Keratinocyte (primary cell): ENCODE measurements around the gene UBE2QL1. TPM values are rescaled to one million over a fixed set of nuclear protein-coding genes. Genes with fewer than 3 reads are reported as not detected.
A peak's percentile ranks its signal among the peaks of the same experiment; 100 is the strongest.

Source experiments
- DNase-seq: peaks from one replicate; pipeline ENCODE4 v3.0.0-alpha.2; 2011; ENCODE audit warnings: low read depth, missing footprints, low spot score
- FAIRE-seq: peaks from 2 replicates; lab custom pipeline; 2011; peaks lifted over from hg19 to GRCh38; lab: Jason Lieb, UNC
- H2AFZ ChIP-seq: 2 replicates; pipeline ENCODE4 v1.6.0; 2012; ENCODE audit warnings: low read length, control low read depth, inconsistent platforms; ENCODE audit not compliant: control insufficient read depth
- H3K27ac ChIP-seq: 2 replicates; pipeline ENCODE4 v1.5.1; 2011; ENCODE audit warnings: low read length; ENCODE audit not compliant: control insufficient read depth, insufficient read depth
- H3K27me3 ChIP-seq: 3 replicates; pipeline ENCODE4 v1.6.0; 2011; ENCODE audit warnings: low read length; ENCODE audit not compliant: control insufficient read depth, insufficient read depth; ENCODE audit errors: extremely low read depth
- H3K36me3 ChIP-seq, 2 experiments: 2 replicates in 1 of 2; 3 replicates in 1 of 2; pipeline ENCODE4 v1.5.1; 2011; ENCODE audit warnings: low read length in 2 of 2, mild to moderate bottlenecking in 1 of 2; ENCODE audit not compliant: control insufficient read depth in 2 of 2, insufficient read depth in 2 of 2; ENCODE audit errors: extremely low read depth in 1 of 2
- H3K4me1 ChIP-seq: 3 replicates; pipeline ENCODE4 v1.5.1; 2011; ENCODE audit warnings: low read length; ENCODE audit not compliant: control insufficient read depth, insufficient read depth; ENCODE audit errors: extremely low read depth
- H3K4me2 ChIP-seq: 3 replicates; pipeline ENCODE4 v1.6.0; 2011; ENCODE audit warnings: low read depth, low read length; ENCODE audit not compliant: control insufficient read depth, insufficient read depth; ENCODE audit errors: extremely low read depth
- H3K4me3 ChIP-seq, 3 experiments: fragments of 200-600 bp in 1 of 3; sonication (generic) in 1 of 3; 2 replicates in 2 of 3; 3 replicates in 1 of 3; pipeline ENCODE4 v1.5.1; 2011 to 2016; ENCODE audit warnings: low read length in 3 of 3, mild to moderate bottlenecking in 3 of 3, control low read depth in 2 of 3, inconsistent platforms in 1 of 3, low read depth in 1 of 3, mixed read lengths in 1 of 3, mixed run types in 1 of 3, moderate library complexity in 1 of 3; ENCODE audit not compliant: control insufficient read depth in 2 of 3, insufficient read depth in 2 of 3; ENCODE audit errors: extremely low read depth in 1 of 3
- H3K79me2 ChIP-seq: 2 replicates; pipeline ENCODE4 v1.6.0; 2012; ENCODE audit warnings: low read length; ENCODE audit not compliant: control insufficient read depth, insufficient read depth
- H3K9ac ChIP-seq: 3 replicates; pipeline ENCODE4 v1.6.0; 2011; ENCODE audit warnings: low read length; ENCODE audit not compliant: control insufficient read depth, insufficient read depth; ENCODE audit errors: extremely low read depth
- H3K9me1 ChIP-seq: 3 replicates; pipeline ENCODE4 v1.6.0; 2011; ENCODE audit warnings: low read length; ENCODE audit not compliant: control insufficient read depth, insufficient read depth; ENCODE audit errors: extremely low read depth
- H3K9me3 ChIP-seq: 2 replicates; pipeline ENCODE4 v1.5.1; 2012; ENCODE audit warnings: low read depth, low read length; ENCODE audit not compliant: control insufficient read depth
- H4K20me1 ChIP-seq: 3 replicates; pipeline ENCODE4 v1.6.0; 2011; ENCODE audit warnings: low read length; ENCODE audit not compliant: control insufficient read depth, insufficient read depth; ENCODE audit errors: extremely low read depth
- EZH2 ChIP-seq: IDR thresholded peaks from one replicate; pipeline ENCODE4 v1.6.1; 2012; ENCODE audit warnings: inconsistent platforms, mild to moderate bottlenecking, low read length, moderate library complexity
- dilution Hi-C: fragments of 300-500 bp; cut with MboI; formaldehyde crosslinking; loops from one replicate; pipeline ENCODE4 v1.7.0; 2020; ENCODE audit warnings: low sequenced_read_pairs; ENCODE audit not compliant: extremely low pct_ligation_motif_present
- polyA plus RNA-seq, 5 experiments: library from polyadenylated mRNA; depleted of rRNA in 3 of 5; stranded (reverse) in 3 of 5; stranded (forward) in 1 of 5; unstranded in 1 of 5; fragments of >200 nt; gene quantifications; 1 replicate in 1 of 5; 2 replicates in 3 of 5; 3 replicates in 1 of 5; pipeline versions ENCODE4 v1.2.1 to v1.2.3, GENCODE V29; 2011 to 2012; ENCODE audit warnings: missing spikeins in 2 of 5, low read depth in 1 of 5, low replicate concordance in 1 of 5
- TF ChIP-seq, protein P1 (sequence below), 3 experiments: IDR thresholded peaks in 1 of 3; conservative IDR thresholded peaks in 1 of 3; optimal IDR thresholded peaks in 1 of 3; 2 replicates in 2 of 3; 3 replicates in 1 of 3; pipeline versions ENCODE3 to v1.5.1; 2011; ENCODE audit warnings: low read length in 3 of 3, mild to moderate bottlenecking in 3 of 3, moderate library complexity in 2 of 3, control low read depth in 1 of 3, inconsistent platforms in 1 of 3; ENCODE audit not compliant: insufficient read depth in 2 of 3; ENCODE audit errors: extremely low read depth in 1 of 3

The UBE2QL1 gene
- polyA plus RNA-seq, 1 donor (not counting 4 experiments of a cell fraction or from before 2014, with no cell fraction given), result not detected

- no peaks in the 10 kb centered on the region for H3K9me1 ChIP-seq
- dilution Hi-C loops, result no loop called here
- no peak overlapping the region for H3K27ac ChIP-seq
- H2AFZ ChIP-seq, result no peak overlapping the region
- H3K4me3 ChIP-seq, result no peak overlapping the region
- peaks cover 9% of the 10 kb centered on the region for H3K4me1 ChIP-seq
- H3K27me3 ChIP-seq, result no peaks in the 10 kb centered on the region
- H4K20me1 ChIP-seq, result no peaks in the 10 kb centered on the region
- no peak overlapping the region for H3K4me2 ChIP-seq
- FAIRE-seq (no peak), DNase-seq (no peak)
- H3K36me3 ChIP-seq, result no peaks in the 10 kb centered on the region
- H3K9ac ChIP-seq, result no peak overlapping the region
- no peak for TF ChIP-seq EZH2
- TF ChIP-seq, protein P1, sequence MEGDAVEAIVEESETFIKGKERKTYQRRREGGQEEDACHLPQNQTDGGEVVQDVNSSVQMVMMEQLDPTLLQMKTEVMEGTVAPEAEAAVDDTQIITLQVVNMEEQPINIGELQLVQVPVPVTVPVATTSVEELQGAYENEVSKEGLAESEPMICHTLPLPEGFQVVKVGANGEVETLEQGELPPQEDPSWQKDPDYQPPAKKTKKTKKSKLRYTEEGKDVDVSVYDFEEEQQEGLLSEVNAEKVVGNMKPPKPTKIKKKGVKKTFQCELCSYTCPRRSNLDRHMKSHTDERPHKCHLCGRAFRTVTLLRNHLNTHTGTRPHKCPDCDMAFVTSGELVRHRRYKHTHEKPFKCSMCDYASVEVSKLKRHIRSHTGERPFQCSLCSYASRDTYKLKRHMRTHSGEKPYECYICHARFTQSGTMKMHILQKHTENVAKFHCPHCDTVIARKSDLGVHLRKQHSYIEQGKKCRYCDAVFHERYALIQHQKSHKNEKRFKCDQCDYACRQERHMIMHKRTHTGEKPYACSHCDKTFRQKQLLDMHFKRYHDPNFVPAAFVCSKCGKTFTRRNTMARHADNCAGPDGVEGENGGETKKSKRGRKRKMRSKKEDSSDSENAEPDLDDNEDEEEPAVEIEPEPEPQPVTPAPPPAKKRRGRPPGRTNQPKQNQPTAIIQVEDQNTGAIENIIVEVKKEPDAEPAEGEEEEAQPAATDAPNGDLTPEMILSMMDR (optimal IDR thresholded peaks at IDR 0.05 in 1 of 3, IDR thresholded peaks at IDR 0.05 in 1 of 3, conservative IDR thresholded peaks at IDR 0.05 in 1 of 3; ENCODE audit: extremely low read depth in 1 of 3, insufficient read depth in 2 of 3, low read length in 3 of 3), result peak; percentile 13 to 45 (median 38)
- no peaks in the 10 kb centered on the region for H3K9me3 ChIP-seq
- no peaks in the 10 kb centered on the region for H3K79me2 ChIP-seq
These were observed 13.3 kb upstream of the UBE2QL1 start for GRCh38 chr5:6435356-6435755.

- Histone ChIP-seq H3K4me2 (no peak overlapping the region), H3K79me2 (no peaks in the 10 kb centered on the region), H2AFZ (no peak overlapping the region), H3K36me3 (no peaks in the 10 kb centered on the region), H3K4me3 (no peak overlapping the region), H3K27ac (no peak overlapping the region), H3K4me1 (peaks cover 9% of the 10 kb centered on the region), H3K9me3 (no peaks in the 10 kb centered on the region), H4K20me1 (no peaks in the 10 kb centered on the region), H3K9ac (no peak overlapping the region), H3K9me1 (no peaks in the 10 kb centered on the region), H3K27me3 (no peaks in the 10 kb centered on the region)
- dilution Hi-C loops, result no loop called here
- FAIRE-seq, result peak; percentile 60
- no peak for TF ChIP-seq EZH2
- TF ChIP-seq, protein P1 (optimal IDR thresholded peaks at IDR 0.05 in 1 of 3, IDR thresholded peaks at IDR 0.05 in 1 of 3, conservative IDR thresholded peaks at IDR 0.05 in 1 of 3; ENCODE audit: extremely low read depth in 1 of 3, insufficient read depth in 2 of 3, low read length in 3 of 3), result no peak
- DNase-seq, result no peak
These were observed 11.8 kb upstream of the UBE2QL1 start for GRCh38 chr5:6436715-6437331.
